IPS-18c (cell line): ENCODE measurements around the gene MYLK.

Source experiments
- H3K4me3 ChIP-seq: 2 replicates; pipeline ENCODE4 v1.7.0; 2013; ENCODE audit warnings: low read depth, mild to moderate bottlenecking, low read length, moderate library complexity; ENCODE audit not compliant: insufficient read depth
- H3K9me3 ChIP-seq: one replicate; pipeline ENCODE4 v1.6.1; 2013; ENCODE audit warnings: mild to moderate bottlenecking, low read length, moderate library complexity; ENCODE audit not compliant: control insufficient read depth, insufficient read depth

MYLK gene

GRCh38 chr3:123584988-123585937 is 298.9 kb downstream of the MYLK start, which contains the start of gene HACD2:
Gene HACD2, minus strand, starts transcription at chr3:123585053. Its CDS starts 26 bp downstream, at chr3:123585027.
- Histone ChIP-seq H3K9me3 (peaks cover 8% of the 10 kb centered on the region), H3K4me3 (peak within 1 kb of the TSS; percentile 95)

DNA sequence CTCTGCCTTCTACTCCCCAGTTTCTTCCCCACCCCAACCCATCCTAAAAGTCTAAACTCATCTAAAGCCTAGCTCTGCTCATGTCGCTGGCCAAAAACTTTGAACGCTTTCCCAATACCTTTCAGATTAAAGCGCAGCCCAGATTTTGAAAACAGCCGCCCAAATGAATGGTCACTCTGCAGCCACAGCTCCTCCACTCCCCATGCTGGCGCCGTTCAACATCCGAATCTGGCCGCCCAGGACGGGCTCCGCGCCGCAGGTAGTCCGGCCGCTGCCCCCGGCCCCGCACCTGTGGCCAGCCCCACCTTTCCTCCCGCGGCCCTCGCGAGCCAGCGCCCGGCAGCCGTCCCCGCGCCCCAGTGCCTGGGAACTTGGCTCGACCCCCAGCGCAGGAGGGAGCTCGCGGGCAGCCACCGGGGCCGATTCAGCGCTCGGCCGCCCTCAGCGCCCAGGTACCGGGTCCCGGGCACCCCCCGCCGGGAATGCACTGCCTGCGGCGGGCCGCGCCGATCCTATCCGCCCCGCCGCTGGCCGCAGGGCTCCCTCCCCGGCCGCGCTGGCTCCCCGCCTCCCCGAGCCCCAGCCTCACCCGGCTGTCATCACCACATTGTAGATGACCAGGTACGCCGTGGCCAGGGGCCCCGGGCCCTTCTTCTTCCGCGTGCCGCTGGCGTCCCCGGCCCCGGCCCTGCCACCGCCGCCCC is 299.7 kb downstream of the MYLK start:
- Histone ChIP-seq H3K4me3 (peak overlapping the region; percentile 95), H3K9me3 (peaks cover 4% of the 10 kb centered on the region)

- H3K4me3 ChIP-seq, result no peak overlapping the region; the same call in 1 of the 2 replicates
- peaks cover 4% of the 10 kb centered on the region for H3K9me3 ChIP-seq
Observed at GRCh38 chr3:123583561-123583960, 300.6 kb downstream of the MYLK start.

GRCh38 chr3:123582315-123582714 is 301.8 kb downstream of the MYLK start:
- H3K4me3 ChIP-seq, result no peak overlapping the region

DNA sequence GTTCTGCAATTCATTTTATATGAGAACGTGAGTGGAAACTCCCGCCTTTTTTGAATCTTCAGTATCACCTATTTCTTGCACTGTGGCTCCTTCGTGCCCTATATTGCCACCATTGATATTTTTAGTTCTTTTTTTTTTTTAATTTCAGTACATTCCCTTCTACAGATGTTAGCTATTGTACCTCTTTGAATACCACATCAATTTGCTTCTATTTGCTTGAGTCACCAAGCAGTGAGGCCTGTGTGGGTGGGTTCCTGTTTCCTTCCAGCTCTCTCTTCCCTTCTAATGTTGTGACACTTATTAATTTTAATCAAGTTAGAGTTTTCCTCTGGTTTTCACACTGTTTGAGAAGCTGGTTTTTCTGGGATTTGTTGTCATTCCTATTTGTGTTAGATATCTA is 308.0 kb downstream of the MYLK start:
- no peaks in the 10 kb centered on the region for H3K9me3 ChIP-seq
- H3K4me3 ChIP-seq, result no peak overlapping the region

More at GRCh38 chr3:123582315-123582714, 301.8 kb downstream of the MYLK start:
- peaks cover 4% of the 10 kb centered on the region for H3K9me3 ChIP-seq

- no peak overlapping the region for H3K4me3 ChIP-seq
Observed at GRCh38 chr3:123571973-123572365, 312.2 kb downstream of the MYLK start.

DNA sequence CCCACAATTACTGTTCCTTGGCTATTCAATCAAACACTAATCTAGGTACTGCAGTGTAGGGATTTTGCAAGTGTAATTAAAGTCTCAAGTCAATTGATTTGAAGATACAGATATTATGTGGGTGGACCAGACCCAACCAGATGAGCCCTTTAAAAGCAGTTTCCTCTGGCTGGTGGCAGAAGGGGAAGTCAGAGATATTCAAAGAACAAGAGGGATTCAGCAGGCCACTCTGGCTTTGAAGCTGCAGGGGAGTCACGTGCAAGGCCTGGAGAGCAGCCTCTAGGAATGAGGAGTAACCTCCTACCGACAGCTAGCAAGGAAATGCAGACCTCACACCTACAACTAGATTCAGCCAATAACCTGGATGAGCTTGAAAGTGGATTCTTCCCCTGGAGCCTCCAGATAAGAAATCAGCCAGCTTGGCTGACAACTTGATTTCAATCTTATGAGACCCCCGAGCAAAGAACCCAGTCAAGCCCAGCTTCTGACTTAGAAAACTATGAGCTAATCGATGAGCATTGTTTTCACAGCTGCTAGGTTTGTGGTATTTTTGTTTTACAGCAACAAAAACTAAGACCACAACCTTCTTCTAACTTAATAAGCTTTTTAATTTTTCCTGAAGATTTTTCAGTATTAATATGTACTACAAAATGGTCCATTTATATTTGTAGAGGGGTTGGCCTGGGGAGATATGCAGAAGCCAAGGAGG is 312.7 kb downstream of the MYLK start:
- Histone ChIP-seq H3K9me3 (no peaks in the 10 kb centered on the region), H3K4me3 (no peak overlapping the region)

More at GRCh38 chr3:123571973-123572365, 312.2 kb downstream of the MYLK start:
- no peaks in the 10 kb centered on the region for H3K9me3 ChIP-seq

GRCh38 chr3:123568875-123569274 is 315.3 kb downstream of the MYLK start:
- Histone ChIP-seq H3K9me3 (no peaks in the 10 kb centered on the region), H3K4me3 (no peak overlapping the region)

DNA sequence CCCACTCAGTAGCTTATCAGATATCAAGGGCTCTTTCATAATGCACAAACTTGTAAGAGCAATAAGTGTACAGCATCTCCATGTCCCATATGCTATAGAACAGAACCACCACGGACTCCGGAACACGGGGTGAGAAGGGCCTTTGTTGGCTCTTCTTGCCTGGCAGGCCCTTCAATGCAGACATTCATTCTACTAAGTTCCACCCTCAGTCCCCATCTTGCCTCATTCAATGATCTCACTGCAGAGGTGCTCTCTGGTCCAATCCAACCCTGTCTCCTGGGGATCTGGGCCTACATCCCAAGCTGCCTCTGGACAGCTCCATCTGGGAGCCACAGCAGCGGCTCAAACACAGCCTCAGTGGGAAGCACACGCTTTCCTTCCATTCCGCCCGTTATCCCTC is 316.1 kb downstream of the MYLK start:
- no peaks in the 10 kb centered on the region for H3K9me3 ChIP-seq
- H3K4me3 ChIP-seq, result no peak overlapping the region

GRCh38 chr3:123564056-123564455 is 320.1 kb downstream of the MYLK start:
- Histone ChIP-seq H3K4me3 (no peak overlapping the region), H3K9me3 (no peaks in the 10 kb centered on the region)

- Histone ChIP-seq H3K9me3 (no peaks in the 10 kb centered on the region), H3K4me3 (no peak overlapping the region)
Observed at GRCh38 chr3:123562547-123562946, 321.6 kb downstream of the MYLK start.

- Histone ChIP-seq H3K9me3 (peaks cover 2% of the 10 kb centered on the region), H3K4me3 (no peak overlapping the region)
Observed at GRCh38 chr3:123561188-123561587, 322.9 kb downstream of the MYLK start.
